Activated T-cell treated with anti-CD3 and anti-CD28 coated beads for 24 hours (primary cell): ENCODE data around the gene NOTCH4.
A peak's percentile ranks its signal among the peaks of the same experiment; 100 is the strongest.
"Not testable (repeated sequence)": the region's sequence is repeated elsewhere in the genome, so short reads cannot be mapped to it uniquely, and the experiment has no call there.

Source experiments
- DNase-seq: peaks from one replicate; pipeline ENCODE4 v3.0.0-alpha.2; 2020; ENCODE audit warnings: low read depth

The NOTCH4 gene

GRCh38 chr6:32193096-32193495, 30.8 kb downstream of the NOTCH4 start:
- DNase-seq: not testable (repeated sequence)

- peak; percentile 41 for DNase-seq
Measured at GRCh38 chr6:32192608-32193039, 31.2 kb downstream of the NOTCH4 start, which contains the start of gene GPSM3. Gene GPSM3, minus strand, starts transcription at chr6:32192643. Its CDS starts 130 bp downstream, at chr6:32192513.

- DNase-seq: no peak
Measured at GRCh38 chr6:32191696-32192607, 31.9 kb downstream of the NOTCH4 start.

- DNase-seq: no peak
Measured at GRCh38 chr6:32190911-32191677, 32.8 kb downstream of the NOTCH4 start.

GRCh38 chr6:32190054-32190851, 33.6 kb downstream of the NOTCH4 start, which contains the start of gene PBX2:
Gene PBX2, minus strand, starts transcription at chr6:32190202. Its CDS starts 287 bp downstream, at chr6:32189915.
- DNase-seq: peak; percentile 79

GRCh38 chr6:32189742-32190053, 34.2 kb downstream of the NOTCH4 start:
- DNase-seq: no peak

GRCh38 chr6:32189069-32189741, 34.7 kb downstream of the NOTCH4 start:
- DNase-seq: no peak

- DNase-seq: no peak
Measured at GRCh38 chr6:32188381-32189068, 35.3 kb downstream of the NOTCH4 start.

GRCh38 chr6:32187725-32188380, 36.0 kb downstream of the NOTCH4 start:
- not testable (repeated sequence) for DNase-seq

GRCh38 chr6:32187009-32187709, 36.7 kb downstream of the NOTCH4 start:
- no peak for DNase-seq

GRCh38 chr6:32186151-32186840, 37.6 kb downstream of the NOTCH4 start:
- DNase-seq: not testable (repeated sequence)

- DNase-seq: peak; percentile 47
Measured at GRCh38 chr6:32185681-32186131, 38.2 kb downstream of the NOTCH4 start.

GRCh38 chr6:32184084-32184640, 39.7 kb downstream of the NOTCH4 start, which contains the start of gene AGER:
Gene AGER, minus strand, starts transcription at chr6:32184253. Its CDS starts 31 bp downstream, at chr6:32184222.
- DNase-seq: no peak

GRCh38 chr6:32183483-32184083, 40.3 kb downstream of the NOTCH4 start:
- DNase-seq: no peak

- DNase-seq: no peak
Measured at GRCh38 chr6:32183030-32183429, 40.8 kb downstream of the NOTCH4 start.

- DNase-seq: no peak
Measured at GRCh38 chr6:32182555-32182981, 41.3 kb downstream of the NOTCH4 start.

- DNase-seq: no peak
Measured at GRCh38 chr6:32181915-32182529, 41.8 kb downstream of the NOTCH4 start.
